CD4-positive, alpha-beta T cell treated with Interferon gamma for 1 hour (primary cell): Measurements from ENCODE around the gene BTRC.

Experiments used
- DNase-seq: peaks from one replicate; pipeline ENCODE4 v3.0.0-alpha.2; 2020

Gene BTRC

DNA sequence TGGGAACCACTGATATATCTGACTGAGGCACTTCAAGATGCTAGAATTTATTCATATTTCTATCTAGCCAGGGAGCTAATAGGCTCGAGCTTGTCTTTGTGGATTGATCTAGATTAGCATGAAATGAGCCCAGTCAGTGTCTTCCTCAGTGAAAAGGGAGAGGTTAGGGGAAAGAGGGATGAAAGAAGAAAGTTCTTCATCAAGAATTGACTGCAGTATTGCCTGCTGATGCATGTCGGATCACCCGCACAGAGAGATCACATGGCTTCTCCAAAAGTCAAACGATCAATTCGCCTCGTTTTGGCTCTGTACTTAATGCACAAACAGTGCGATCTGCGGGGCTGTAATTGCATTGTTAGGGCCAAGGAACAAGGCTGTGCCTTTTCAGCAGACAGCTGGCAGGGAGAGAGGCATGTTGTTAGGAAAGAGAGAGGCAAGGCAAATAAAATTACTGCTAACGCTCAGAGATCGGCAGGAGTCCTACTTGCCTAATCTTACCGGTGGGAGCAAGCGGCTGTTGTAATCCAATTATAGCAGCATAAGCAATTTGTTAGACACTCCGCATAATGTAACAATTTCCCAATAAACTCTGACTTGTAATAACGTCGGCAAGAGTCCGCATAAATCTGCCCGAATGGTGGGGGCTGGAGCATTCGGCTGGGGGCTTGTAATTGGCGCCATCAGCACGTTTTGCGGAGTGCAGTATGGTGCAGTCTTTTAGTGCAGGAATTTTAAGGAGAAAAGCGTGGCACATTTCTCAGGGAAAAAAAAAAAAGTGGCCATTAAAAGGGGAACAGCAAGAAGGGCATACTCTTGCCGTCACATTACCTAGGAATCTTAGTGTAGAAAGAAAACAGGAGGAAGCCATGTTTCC lies 132.0 kb downstream of the BTRC start:
- no peak for DNase-seq

DNA sequence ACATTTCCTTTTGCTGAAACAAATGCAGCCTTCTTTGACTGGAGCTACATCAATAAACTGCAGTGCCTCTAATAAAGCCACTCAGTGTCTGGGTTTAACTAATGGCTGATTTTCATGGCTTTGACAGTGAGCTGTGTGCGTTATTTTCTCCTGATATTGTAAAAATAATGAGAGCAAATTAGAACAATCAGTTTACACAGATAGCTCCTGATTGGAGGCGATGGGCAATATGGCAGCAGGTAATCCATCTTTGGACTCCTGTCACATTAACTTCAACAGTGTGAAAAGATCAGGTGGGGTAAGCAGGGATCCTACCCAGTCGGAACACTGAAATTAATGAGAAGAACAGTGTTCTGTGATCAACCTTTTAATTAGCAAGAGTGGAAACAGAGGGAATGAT lies 133.4 kb downstream of the BTRC start:
- no peak for DNase-seq

- DNase-seq: no peak
Observed at GRCh38 chr10:101489355-101489754, 135.4 kb downstream of the BTRC start.

DNA sequence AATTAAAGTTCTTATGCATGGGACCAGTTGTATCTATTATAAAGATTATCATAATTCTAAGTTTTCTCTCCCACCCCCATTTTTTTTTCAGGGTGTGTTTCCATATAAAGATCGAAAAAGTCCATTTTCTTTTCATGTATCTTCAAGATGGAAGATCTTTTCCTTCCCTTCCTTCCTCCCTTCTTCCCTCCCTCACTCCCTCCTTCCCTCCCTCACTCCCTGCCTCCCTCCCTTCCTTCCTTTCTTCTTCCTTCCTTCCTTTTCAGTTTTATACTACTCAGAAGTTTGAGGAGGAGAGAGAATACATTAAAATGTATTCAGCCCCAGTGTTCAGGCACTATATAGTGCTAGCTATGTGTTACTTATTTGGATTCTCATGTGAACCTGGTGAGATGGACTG lies 136.1 kb downstream of the BTRC start:
- DNase-seq: no peak

DNA sequence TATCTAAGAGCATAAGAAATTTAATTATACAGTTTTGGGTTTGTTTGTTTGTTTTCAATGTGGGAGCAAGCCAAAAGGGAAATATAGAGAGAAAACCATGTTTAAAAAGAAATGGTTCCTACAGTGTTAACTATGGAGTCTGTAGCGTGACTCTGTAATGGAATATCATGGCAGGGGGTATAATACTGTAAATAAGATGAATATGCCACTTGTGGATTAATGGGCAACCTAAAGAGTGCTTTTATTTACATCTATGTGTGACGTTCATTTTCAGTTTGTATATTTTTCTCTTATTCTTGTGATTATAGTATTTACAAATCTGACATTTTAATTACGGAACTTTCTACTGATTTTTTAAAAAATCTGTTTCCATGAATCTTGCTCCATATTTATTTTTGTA lies 138.2 kb downstream of the BTRC start:
- no peak for DNase-seq

DNA sequence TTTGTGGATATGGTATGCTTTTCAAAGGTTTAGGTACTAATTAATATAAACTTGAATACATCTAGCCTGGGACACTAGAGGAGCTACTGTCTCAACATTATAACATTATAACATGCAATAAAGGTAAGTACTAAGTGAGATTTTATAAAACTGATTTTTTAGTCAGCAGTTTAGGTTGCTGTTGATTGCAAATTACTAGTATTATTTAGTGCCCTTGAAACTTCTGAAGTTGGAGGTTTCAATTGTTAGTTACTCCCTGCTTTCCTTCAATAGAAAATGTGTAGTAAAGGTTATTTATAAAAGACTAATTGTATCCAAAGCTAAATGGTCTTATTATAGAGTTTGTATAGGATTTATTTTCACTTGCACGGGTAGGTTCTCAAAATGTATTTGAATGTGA lies 138.8 kb downstream of the BTRC start:
- DNase-seq: no peak

GRCh38 chr10:101493249-101493648 lies 139.3 kb downstream of the BTRC start:
- DNase-seq: no peak

DNA sequence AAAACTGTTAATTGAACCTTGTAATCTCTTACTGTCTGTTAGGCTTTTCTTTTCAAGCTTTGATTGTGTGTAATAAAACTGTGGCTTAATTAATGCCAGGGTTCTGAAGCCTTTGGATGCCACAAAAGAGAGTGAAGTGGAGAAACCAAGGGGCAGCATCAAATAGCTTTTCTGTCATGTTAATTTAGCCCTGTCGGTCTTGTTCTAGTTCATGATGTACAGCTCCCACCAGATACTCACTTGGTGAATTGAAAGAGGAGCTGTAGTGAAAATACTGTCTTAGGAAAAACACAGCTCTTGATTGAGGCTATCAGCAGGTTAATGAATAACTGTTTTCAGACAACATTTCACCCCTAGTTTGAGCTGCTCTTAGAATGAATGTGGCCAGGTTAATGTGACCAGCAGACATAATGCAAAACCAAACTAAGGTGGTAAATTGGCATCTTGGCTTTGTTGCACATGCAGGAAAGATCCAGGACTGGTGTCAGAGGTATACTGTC lies 139.9 kb downstream of the BTRC start:
- no peak for DNase-seq

DNA sequence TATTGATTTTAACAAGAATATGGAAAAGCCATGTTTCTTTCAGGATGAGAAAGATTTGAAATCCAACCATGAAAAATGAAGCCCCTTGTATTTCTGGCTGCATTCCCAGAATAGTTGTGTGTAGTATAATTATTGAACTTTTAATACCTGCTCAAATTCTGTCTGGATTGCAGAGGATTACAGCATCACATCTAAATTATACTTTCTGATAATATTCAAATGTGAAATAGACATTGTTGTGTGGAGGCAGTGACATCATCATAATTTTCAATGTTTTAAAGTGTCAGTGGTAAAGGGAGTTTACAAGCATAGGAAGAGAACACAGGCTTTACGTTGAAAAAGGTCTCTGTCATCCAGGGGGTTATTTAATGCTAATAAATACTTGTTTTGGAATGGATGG lies 140.7 kb downstream of the BTRC start:
- DNase-seq: no peak

DNA sequence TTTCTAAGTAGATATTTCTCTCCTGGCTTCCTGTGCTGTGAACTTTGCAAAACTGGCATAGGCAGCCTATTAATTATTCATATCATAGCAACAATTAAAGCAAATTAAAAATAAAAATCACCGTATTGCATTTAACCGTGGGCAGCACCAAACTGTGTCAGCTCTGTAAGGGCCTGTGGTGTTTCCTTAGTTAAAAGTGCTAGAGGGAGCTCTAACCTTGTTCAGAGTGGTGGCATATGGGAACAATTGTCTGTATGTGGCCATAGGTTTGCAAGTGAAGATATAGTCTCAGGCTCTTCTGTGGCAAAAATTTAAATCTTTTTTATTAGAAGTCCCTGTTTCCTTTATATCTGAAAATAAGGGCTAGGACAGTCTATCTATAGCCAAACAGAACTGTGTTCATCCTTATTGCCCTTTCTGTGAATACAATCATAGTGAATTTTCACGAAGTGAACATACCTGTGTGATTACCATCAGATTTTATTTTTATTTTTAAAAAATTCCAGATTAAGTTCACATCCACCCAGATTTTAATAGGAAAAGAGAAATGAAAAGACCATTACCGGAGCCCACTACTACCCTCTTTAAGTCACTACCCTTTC lies 141.5 kb downstream of the BTRC start:
- DNase-seq: no peak

DNA sequence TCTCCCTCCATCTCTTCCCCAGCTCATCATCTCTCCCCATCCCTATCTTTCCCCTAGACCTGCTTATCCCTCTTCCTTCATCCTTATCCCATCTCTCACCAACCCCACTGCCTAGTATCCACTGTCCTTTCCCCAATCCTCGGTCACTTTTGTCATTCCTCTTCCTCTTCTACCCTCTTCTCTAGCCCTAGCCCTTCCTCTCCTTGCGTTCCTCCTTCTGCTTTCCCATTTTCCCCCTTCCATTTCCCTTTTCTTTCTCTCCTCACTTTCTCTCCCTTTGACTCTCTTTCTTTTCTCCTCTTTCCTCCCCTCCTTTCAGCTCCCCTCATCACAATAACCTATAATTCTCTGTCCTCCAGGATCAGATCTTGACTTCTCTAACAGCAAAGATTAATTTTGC lies 150.5 kb downstream of the BTRC start:
- no peak for DNase-seq

GRCh38 chr10:101506829-101507661 lies 153.1 kb downstream of the BTRC start:
- no peak for DNase-seq

- no peak for DNase-seq
Observed at GRCh38 chr10:101507828-101508227, 153.9 kb downstream of the BTRC start.

DNA sequence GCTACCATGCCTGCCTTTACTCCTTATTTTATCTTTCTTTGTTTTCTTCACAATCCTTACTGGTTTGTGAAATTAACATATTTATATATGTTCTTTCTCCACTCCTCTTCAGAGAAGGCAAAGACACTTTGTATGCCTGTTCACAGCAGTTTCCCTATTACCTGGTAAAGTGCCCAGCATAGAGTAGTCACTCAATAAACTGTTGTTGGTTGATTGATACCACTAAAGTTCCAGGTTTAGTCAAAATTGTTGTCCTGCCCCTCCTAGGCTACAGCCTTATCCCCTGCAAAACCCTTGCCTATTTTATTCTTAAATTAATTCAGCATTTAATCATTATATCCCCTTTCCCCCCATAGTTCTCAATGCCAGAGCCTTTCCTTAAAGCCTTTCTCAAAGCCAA lies 158.0 kb downstream of the BTRC start:
- no peak for DNase-seq

DNA sequence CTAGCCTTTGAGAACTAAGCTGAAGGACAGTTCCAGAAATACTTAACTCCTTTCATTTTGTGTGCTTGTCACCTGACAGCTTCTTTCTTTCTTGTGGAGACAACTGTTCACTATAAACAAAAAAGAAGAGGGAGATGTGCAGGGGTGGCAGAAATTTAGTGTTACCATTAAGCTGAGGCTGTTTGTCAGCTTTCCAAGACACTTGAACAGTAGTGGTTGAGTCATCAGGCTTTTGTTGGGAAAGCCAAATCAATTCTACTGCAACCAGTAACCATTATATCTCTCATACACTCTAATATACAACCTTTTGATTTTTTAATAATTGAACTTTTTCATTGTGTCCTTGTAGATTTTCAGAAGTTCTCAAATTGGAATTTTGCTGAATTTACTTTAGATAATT lies 158.8 kb downstream of the BTRC start:
- DNase-seq: no peak

DNA sequence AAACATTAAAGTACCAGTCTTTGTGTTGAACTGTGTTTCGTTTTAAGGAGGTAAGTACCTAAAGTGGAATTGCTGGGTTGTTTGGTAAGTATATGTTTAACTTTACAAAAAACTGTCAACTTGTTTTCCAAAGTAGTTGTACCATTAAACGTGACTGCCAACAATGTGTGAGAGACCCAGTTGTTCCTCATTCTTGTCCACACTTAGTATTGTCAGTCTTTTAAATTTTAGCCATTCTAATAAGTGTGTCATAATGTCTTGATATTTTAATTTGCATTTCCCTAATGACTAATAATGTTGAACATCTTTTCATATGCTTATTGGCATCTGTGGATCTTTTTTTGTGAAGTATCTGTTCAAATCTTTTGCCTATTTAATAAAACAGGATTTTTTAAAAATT lies 159.8 kb downstream of the BTRC start:
- DNase-seq: no peak

- DNase-seq: no peak
Observed at GRCh38 chr10:101525848-101526247, 171.9 kb downstream of the BTRC start.

DNA sequence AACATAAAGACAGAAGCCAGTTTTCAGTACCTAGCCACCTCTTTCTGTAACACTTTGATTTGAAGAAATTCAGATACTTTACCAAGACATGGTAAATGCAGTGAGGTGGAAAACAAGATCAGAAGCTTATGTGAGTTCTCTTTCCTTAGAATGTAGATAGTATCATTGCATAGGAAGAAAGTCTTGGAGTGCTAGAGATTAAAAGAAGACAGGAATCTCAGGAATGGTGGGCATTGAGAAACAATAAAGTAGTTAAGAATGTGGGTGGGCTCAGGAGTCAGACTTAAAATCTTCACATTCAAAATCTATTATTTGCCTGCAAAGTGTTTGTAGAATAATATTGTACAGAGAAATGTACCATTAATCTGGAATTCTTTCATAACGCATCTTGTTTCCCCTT lies 175.2 kb downstream of the BTRC start:
- no peak for DNase-seq

DNA sequence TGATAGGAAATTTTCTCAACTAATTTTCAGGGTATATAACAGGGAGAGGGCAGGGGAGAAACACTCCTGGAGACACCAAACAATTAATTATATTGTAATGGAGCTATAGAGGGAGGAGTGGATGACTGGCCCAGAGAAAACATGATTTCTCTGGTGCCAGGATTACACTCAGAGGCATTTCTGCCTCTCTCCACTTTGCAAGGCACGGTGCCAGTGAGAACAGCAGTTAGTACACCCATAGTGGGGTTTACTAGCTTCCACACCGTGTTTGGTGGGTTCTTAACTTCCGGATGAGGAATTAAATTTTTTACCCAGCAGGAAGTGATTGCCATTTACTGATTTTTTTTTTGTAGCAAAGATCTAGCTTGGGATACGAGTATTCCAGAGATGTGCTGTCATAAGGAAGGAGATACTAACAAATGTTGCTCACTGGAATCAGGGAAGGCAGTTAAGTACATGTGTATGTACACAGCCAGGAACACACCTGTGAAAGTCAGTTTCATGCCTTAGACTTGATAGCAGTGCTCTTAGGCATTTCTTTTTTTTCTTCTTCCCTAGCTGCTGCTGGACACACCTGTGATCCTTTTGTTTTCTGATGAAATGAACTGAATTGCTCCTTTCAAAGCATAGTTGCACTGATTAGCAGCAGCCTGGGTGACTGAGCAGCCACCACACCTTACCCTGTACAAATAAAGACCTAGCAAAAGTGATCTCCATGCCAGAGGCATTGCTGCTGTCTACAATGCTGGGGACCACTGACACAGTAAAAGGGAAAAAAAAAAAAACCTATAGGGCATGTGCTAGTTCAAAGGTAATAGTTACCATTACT lies 176.0 kb downstream of the BTRC start:
- DNase-seq: no peak

DNA sequence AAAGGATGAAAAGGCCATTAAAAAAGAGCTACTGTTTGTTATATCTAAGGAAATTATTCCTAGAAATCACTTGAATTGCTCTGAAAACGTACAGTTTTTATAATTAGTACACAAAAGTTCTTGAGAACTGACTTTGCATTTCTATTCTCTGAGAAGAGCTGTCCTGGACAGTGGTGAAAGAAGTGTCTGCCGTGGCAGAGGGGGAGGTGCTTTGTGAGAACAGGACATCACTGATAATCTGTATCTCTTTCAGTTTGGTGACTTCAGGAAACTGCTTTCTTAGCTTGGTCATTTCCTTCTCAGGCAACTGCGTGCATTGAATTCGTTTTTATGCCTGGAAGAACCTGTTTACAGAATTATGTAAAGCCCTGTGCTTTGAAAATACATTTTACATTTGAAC lies 182.0 kb downstream of the BTRC start:
- DNase-seq: no peak

- DNase-seq: no peak
Observed at GRCh38 chr10:101536800-101537199, 182.8 kb downstream of the BTRC start.

- DNase-seq: no peak
Observed at GRCh38 chr10:101538446-101538845, 184.5 kb downstream of the BTRC start.

DNA sequence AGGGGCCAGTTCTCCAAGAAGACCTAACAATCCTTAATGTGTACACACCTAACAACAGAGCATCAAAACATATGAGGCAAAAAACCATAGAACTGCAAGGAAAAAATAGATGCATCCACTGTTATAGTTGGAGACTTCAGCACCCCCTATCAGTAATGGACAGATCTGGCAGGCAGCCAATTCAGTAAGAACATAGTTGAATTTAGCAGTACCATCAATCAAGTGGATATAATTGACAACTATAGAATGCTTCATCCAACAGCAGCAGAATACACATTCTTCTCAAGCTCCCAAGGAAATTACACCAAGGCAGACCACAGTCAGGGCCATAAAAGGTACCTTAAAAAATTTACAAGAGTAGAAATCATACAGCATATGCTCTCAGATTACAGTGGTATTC lies 191.9 kb downstream of the BTRC start:
- DNase-seq: no peak
